HEK293T (cell line): ENCODE data around the gene CYGB.

Source experiments
- CTCF ChIA-PET: fragments of 350-600 bp; formaldehyde crosslinking; extraction: SDS; loops from one replicate; lab custom pipeline; 2021; ENCODE audit warnings: antibody characterized with exemption, inconsistent platforms; lab: Yijun Ruan, JAX
- POLR2A ChIA-PET: fragments of 350-600 bp; formaldehyde crosslinking; extraction: SDS; loops from one replicate; lab custom pipeline; 2020; ENCODE audit warnings: antibody characterized with exemption, inconsistent platforms; lab: Yijun Ruan, JAX
- DNase-seq: peaks from one replicate; pipeline ENCODE4 v3.0.0; 2012; ENCODE audit warnings: mixed read lengths; ENCODE audit errors: extremely low spot score
- ARNT ChIP-seq: fragments of 450-650 bp; IDR thresholded peaks from 2 replicates; pipeline ENCODE4 v1.6.1; 2017; ENCODE audit warnings: mild to moderate bottlenecking
- BHLHE40 ChIP-seq: fragments of 450-650 bp; IDR thresholded peaks from 2 replicates; pipeline ENCODE4 v1.6.1; 2016; ENCODE audit warnings: mild to moderate bottlenecking, moderate library complexity, borderline replicate concordance
- CTBP1 ChIP-seq: fragments of 450-650 bp; IDR thresholded peaks from 2 replicates; pipeline ENCODE4 v1.6.1; 2016; ENCODE audit warnings: borderline replicate concordance
- ELF4 ChIP-seq: fragments of 450-650 bp; IDR thresholded peaks from 2 replicates; pipeline ENCODE4 v1.6.1; 2017; ENCODE audit warnings: antibody characterized with exemption
- FOXA1 ChIP-seq: fragments of 450-650 bp; IDR thresholded peaks from 2 replicates; pipeline ENCODE4 v1.6.1; 2016; ENCODE audit warnings: mild to moderate bottlenecking
- FOXK2 ChIP-seq: fragments of 450-650 bp; IDR thresholded peaks from 2 replicates; pipeline ENCODE4 v1.6.1; 2016; ENCODE audit warnings: mild to moderate bottlenecking
- FOXM1 ChIP-seq: fragments of 450-650 bp; IDR thresholded peaks from 2 replicates; pipeline ENCODE4 v1.6.1; 2017; ENCODE audit warnings: mild to moderate bottlenecking, borderline replicate concordance
- HDGF ChIP-seq: fragments of 450-650 bp; IDR thresholded peaks from 2 replicates; pipeline ENCODE4 v1.6.1; 2017; ENCODE audit warnings: antibody characterized with exemption, borderline replicate concordance
- L3MBTL2 ChIP-seq: fragments of 450-650 bp; conservative IDR thresholded peaks from 2 replicates; pipeline ENCODE4 v1.6.1; 2016; ENCODE audit warnings: mild to moderate bottlenecking
- LEF1 ChIP-seq: fragments of 450-650 bp; IDR thresholded peaks from 2 replicates; pipeline ENCODE4 v1.6.1; 2017; ENCODE audit warnings: mild to moderate bottlenecking, borderline replicate concordance
- NFRKB ChIP-seq: fragments of 450-650 bp; IDR thresholded peaks from 2 replicates; pipeline ENCODE4 v1.6.1; 2016; ENCODE audit warnings: mild to moderate bottlenecking, moderate library complexity
- SP1 ChIP-seq: fragments of 450-650 bp; IDR thresholded peaks from 2 replicates; pipeline ENCODE4 v1.6.1; 2017
- SUZ12 ChIP-seq: fragments of 450-650 bp; IDR thresholded peaks from 2 replicates; pipeline ENCODE4 v1.6.1; 2016; ENCODE audit warnings: mild to moderate bottlenecking
- TARDBP ChIP-seq: fragments of 450-650 bp; IDR thresholded peaks from 2 replicates; pipeline ENCODE4 v1.6.1; 2016
- ZNF384 ChIP-seq: fragments of 450-650 bp; IDR thresholded peaks from 2 replicates; pipeline ENCODE4 v1.6.1; 2016
- TF ChIP-seq, protein P1 (sequence below): fragments of 450-650 bp; IDR thresholded peaks from 2 replicates; pipeline ENCODE4 v1.6.1; 2016

Gene CYGB

DNA sequence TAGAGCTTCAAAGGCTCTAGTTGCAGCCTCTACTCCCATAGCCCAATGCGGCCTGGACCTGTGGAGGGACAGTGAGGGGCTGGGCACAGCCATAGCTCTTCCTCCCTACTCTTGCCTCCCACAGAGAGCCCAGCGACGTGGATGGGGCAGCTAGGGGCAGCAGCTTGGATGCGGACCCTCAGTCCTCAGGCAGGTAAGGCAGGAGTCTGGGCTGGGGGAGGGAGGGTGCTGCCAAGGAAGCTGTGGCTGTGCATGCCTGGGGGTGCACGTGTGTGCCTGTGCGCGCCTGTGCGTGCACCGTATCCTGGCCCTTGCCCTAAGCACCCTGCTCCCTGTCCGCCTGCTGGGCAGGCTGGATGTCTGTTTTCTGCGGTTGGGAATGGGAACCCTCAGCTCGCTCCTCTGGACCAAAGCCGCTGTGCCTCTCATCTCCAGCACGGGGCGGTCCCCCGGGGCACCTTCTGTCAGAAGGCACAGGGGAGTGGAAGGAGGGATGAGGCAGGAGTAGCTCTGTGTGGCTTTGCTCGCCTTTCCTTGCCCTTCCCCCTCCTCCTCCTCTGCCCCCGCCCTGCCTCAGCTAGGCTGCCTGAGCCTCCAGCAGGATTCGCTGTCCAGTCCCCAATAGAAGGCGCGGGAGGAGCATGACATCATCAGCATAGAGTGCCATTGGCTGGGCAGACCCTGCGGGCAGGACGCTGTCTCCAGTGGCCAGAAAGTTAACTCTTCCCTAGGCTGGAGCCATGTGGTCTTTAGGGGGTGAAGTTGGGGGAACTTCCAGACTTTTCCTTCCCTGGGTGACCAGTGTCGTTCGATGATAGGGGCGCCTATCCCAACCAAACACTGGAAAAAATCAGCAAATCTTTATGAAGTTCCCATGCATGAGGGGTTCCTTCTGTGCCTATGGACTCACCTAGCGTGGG, 3.1 kb upstream of the CYGB start:
- ChIA-PET POLR2A (interaction anchor here (0.9 to 4.0 kb wide), 13 partner anchors 11 to 186 kb away, joined by 3 to 28 read pairs (median 5); partner anchors contain the start of genes JMJD6 and METTL23), CTCF (interaction anchor here (1.0 to 3.2 kb wide), 5 partner anchors 12 to 84 kb away, joined by 3 to 16 read pairs (median 5); no protein-coding TSS in a partner anchor)
- DNase-seq: peak; percentile 97
- TF ChIP-seq L3MBTL2 (peak; percentile 83), LEF1 (no peak), HDGF (peak; percentile 60; the same call in 1 of the 2 replicates), BHLHE40 (no peak), ARNT (no peak), ZNF384 (no peak), CTBP1 (no peak), FOXM1 (no peak), FOXK2 (no peak)
- TF ChIP-seq, protein P1, sequence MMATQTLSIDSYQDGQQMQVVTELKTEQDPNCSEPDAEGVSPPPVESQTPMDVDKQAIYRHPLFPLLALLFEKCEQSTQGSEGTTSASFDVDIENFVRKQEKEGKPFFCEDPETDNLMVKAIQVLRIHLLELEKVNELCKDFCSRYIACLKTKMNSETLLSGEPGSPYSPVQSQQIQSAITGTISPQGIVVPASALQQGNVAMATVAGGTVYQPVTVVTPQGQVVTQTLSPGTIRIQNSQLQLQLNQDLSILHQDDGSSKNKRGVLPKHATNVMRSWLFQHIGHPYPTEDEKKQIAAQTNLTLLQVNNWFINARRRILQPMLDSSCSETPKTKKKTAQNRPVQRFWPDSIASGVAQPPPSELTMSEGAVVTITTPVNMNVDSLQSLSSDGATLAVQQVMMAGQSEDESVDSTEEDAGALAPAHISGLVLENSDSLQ: no peak

DNA sequence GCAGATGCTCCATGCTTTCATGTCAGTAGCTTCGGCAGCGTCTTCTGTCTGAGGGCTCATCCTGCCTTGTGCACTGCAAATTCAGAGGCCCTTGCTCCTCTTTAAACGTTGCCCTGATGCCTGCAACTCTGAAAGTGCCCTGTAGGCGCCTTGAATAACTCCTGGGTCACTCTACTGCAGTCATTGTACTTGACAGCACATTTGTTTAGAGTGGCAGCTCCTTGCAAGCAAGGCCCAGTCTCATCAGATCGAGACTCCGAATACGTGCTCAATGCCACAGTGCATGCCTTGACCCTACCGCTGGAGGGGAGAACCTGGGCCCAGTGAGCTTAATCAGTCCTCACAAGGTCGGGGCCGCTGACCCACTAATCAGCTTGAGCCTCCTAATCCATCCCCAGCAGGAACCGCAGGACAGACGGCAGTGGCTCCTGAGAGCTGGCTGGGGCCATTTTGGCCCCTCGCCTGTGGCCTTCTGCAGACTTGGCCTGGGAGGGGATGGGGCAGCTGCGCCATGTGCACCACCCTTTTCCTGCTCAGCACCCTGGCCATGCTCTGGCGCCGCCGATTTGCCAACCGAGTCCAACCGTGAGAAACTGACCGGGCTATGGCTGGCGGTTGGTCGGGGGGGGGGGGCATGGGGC, 2.2 kb upstream of the CYGB start, which contains the start of gene PRCD:
Gene PRCD (plus strand): TSS at position 414 of the 641 bp plus-strand sequence. CDS start 98 bp downstream, at position 512.
- TF ChIP-seq, protein P1: no peak
- TF ChIP-seq LEF1 (no peak), ELF4 (no peak), TARDBP (no peak), NFRKB (no peak), FOXM1 (no peak), ARNT (no peak), FOXA1 (no peak), CTBP1 (no peak)

DNA sequence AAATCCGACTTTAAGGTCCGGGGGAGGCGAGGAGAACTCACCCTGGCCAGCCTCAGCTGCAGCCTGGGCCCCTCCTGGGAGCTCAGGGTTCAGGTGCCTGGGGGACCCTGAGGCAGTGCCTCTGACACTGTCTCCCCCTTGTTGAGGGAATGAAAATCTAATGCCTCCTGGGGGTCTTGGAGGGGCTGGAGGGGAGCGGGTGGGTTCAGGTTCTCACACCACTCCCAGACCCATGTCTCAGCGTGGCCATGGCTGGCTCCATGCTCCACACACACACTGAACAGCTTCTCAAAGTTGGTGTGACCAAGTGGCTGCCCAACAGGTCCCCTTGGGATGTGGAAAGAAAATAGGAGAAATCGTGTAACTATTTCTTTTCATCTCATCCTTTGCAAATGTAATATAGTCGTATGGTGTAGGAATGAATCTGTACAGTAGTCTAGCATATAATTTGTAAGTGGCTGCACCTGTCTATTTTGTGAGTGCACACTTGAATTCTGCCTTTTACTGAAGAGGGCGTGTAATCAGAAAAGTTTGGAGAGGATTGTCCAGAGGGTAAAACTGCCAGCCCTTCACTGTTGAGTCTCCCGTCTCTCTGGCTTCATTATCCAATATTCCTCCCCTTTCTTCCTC, 1.5 kb upstream of the CYGB start:
- ChIA-PET POLR2A (interaction anchor here (1.5 to 4.0 kb wide), 5 partner anchors 10 to 136 kb away, joined by 3 to 28 read pairs (median 12); no protein-coding TSS in a partner anchor), CTCF (interaction anchor here (2.7 to 3.2 kb wide), 2 partner anchors 10 to 16 kb away, joined by 15 to 16 read pairs; no protein-coding TSS in a partner anchor)
- TF ChIP-seq L3MBTL2 (no peak), SUZ12 (no peak), HDGF (no peak), FOXM1 (no peak), LEF1 (no peak), FOXA1 (no peak), FOXK2 (no peak), SP1 (no peak), ARNT (no peak), NFRKB (no peak)
- TF ChIP-seq, protein P1: no peak
- DNase-seq: no peak

More for the DNA sequence above, 2.2 kb upstream of the CYGB start, which contains the start of gene PRCD:
- ChIA-PET CTCF (interaction anchor here (1.0 to 3.2 kb wide), 4 partner anchors 11 to 40 kb away, joined by 3 to 16 read pairs (median 9); no protein-coding TSS in a partner anchor), POLR2A (interaction anchor here (1.1 to 4.0 kb wide), 8 partner anchors 11 to 187 kb away, joined by 3 to 28 read pairs (median 9); partner anchors contain the start of genes JMJD6 and METTL23)
- DNase-seq: no peak

DNA sequence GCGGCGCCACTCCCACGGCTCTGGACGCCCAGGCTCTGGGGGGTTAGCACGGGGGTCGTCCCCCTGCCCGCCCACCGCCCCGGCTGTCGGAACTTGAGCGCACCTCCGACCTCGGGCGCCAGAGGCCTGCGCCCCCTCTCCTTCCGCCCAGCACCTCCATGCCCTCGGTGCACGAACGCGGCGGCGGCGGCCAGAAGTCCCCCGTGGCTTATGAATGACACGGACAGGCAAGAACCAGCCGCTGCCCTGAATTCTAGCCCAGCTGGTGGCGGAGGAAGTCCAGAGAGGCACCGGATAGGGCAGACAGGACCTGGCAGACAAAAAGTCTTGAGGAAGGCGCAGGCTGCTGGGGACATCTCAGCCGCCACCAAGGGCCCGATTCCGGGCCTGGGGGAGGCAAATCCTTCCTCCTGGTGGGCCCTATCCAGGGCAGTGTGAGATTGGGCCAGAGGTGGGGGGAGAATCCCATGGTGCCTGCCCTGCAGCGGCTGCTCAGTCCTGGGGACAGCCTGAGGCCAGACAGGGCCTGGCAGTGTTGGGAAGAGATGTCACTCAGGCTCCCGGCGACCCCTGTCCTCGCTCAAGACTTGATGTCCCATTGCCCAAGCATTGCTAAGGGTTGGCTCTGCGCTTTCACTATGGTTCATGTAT, 897 bp upstream of the CYGB start:
- TF ChIP-seq CTBP1 (no peak), FOXA1 (no peak), NFRKB (no peak), FOXK2 (no peak), LEF1 (no peak), SP1 (no peak), FOXM1 (no peak), SUZ12 (no peak), HDGF (no peak), ARNT (no peak), ZNF384 (no peak), L3MBTL2 (no peak), ELF4 (no peak), TARDBP (no peak), BHLHE40 (no peak)
- TF ChIP-seq, protein P1: no peak
- ChIA-PET POLR2A (interaction anchor here (4.0 kb wide), 1 partner anchor 19 kb away, joined by 17 read pairs; no protein-coding TSS in a partner anchor), CTCF (interaction anchor here (2.7 kb wide), 1 partner anchor 9 kb away, joined by 15 read pairs; no protein-coding TSS in a partner anchor)
- DNase-seq: no peak
